PFSK-1 (cell line): ENCODE data around the gene GOLM1.

Experiments used
- FOXP2 ChIP-seq: optimal IDR thresholded peaks from 2 replicates; pipeline ENCODE3; 2011; ENCODE audit warnings: borderline replicate concordance, control low read depth, inconsistent platforms; ENCODE audit not compliant: insufficient read depth; ENCODE audit errors: extremely low read length, extremely low read depth
- POLR2AphosphoS5 ChIP-seq: IDR thresholded peaks from 2 replicates; pipeline ENCODE4 v1.6.1; 2012; ENCODE audit warnings: low read depth, mild to moderate bottlenecking, control low read depth, low read length, moderate library complexity
- REST ChIP-seq, 2 experiments: IDR thresholded peaks; 2 replicates each; pipeline versions ENCODE4 v1.6.1 to v1.8.0; 2011 to 2012; ENCODE audit warnings: low read depth in 2 of 2, low read length in 2 of 2, control low read depth in 1 of 2, inconsistent platforms in 1 of 2, mild to moderate bottlenecking in 1 of 2, moderate library complexity in 1 of 2; ENCODE audit not compliant: insufficient read depth in 1 of 2
- SIN3A ChIP-seq: IDR thresholded peaks from 2 replicates; pipeline ENCODE4 v1.6.1; 2012; ENCODE audit warnings: mild to moderate bottlenecking, low read length, moderate library complexity, borderline replicate concordance; ENCODE audit not compliant: insufficient read depth
- TAF1 ChIP-seq: IDR thresholded peaks from 2 replicates; pipeline ENCODE4 v1.6.1; 2012; ENCODE audit warnings: low read length, control low read depth, borderline replicate concordance; ENCODE audit not compliant: insufficient read depth

The GOLM1 gene

GRCh38 chr9:86097510-86098224, 1.7 kb downstream of the GOLM1 start:
- TF ChIP-seq SIN3A (no peak), POLR2AphosphoS5 (no peak), TAF1 (no peak), FOXP2 (no peak), REST (IDR thresholded peaks at IDR 0.05; ENCODE audit: insufficient read depth in 1 of 2, low read depth in 2 of 2, low read length in 2 of 2) (no peak)

GRCh38 chr9:86096386-86096785, 3.0 kb downstream of the GOLM1 start:
- no peak for TF ChIP-seq REST (IDR thresholded peaks at IDR 0.05; ENCODE audit: insufficient read depth in 1 of 2, low read depth in 2 of 2, low read length in 2 of 2)
- no peak for TF ChIP-seq FOXP2
- no peak for TF ChIP-seq SIN3A
- no peak for TF ChIP-seq TAF1
- no peak for TF ChIP-seq POLR2AphosphoS5

- TF ChIP-seq REST (IDR thresholded peaks at IDR 0.05; ENCODE audit: insufficient read depth in 1 of 2, low read depth in 2 of 2, low read length in 2 of 2) (no peak), POLR2AphosphoS5 (no peak), TAF1 (no peak), FOXP2 (no peak), SIN3A (no peak)
These were observed 5.4 kb downstream of the GOLM1 start for GRCh38 chr9:86093788-86094555.

GRCh38 chr9:86091477-86091876, 7.9 kb downstream of the GOLM1 start:
- TF ChIP-seq FOXP2 (no peak), REST (IDR thresholded peaks at IDR 0.05; ENCODE audit: insufficient read depth in 1 of 2, low read depth in 2 of 2, low read length in 2 of 2) (no peak), POLR2AphosphoS5 (no peak), SIN3A (no peak), TAF1 (no peak)

- TF ChIP-seq FOXP2 (no peak), SIN3A (no peak), REST (IDR thresholded peaks at IDR 0.05; ENCODE audit: insufficient read depth in 1 of 2, low read depth in 2 of 2, low read length in 2 of 2) (no peak), TAF1 (no peak), POLR2AphosphoS5 (no peak)
These were observed 16.5 kb downstream of the GOLM1 start for GRCh38 chr9:86082870-86083269.
